Keratinocyte (primary cell): ENCODE data around the gene EVL. TPM values are rescaled to one million over a fixed set of nuclear protein-coding genes. Genes with fewer than 3 reads are reported as not detected.

Source experiments
- DNase-seq: peaks from one replicate; pipeline ENCODE4 v3.0.0-alpha.2; 2011; ENCODE audit warnings: low read depth, missing footprints, low spot score
- FAIRE-seq: peaks from 2 replicates; lab custom pipeline; 2011; peaks lifted over from hg19 to GRCh38; lab: Jason Lieb, UNC
- H2AFZ ChIP-seq: 2 replicates; pipeline ENCODE4 v1.6.0; 2012; ENCODE audit warnings: low read length, control low read depth, inconsistent platforms; ENCODE audit not compliant: control insufficient read depth
- H3K27ac ChIP-seq: 2 replicates; pipeline ENCODE4 v1.5.1; 2011; ENCODE audit warnings: low read length; ENCODE audit not compliant: control insufficient read depth, insufficient read depth
- H3K27me3 ChIP-seq: 3 replicates; pipeline ENCODE4 v1.6.0; 2011; ENCODE audit warnings: low read length; ENCODE audit not compliant: control insufficient read depth, insufficient read depth; ENCODE audit errors: extremely low read depth
- H3K36me3 ChIP-seq, 2 experiments: 2 replicates in 1 of 2; 3 replicates in 1 of 2; pipeline ENCODE4 v1.5.1; 2011; ENCODE audit warnings: low read length in 2 of 2, mild to moderate bottlenecking in 1 of 2; ENCODE audit not compliant: control insufficient read depth in 2 of 2, insufficient read depth in 2 of 2; ENCODE audit errors: extremely low read depth in 1 of 2
- H3K4me1 ChIP-seq: 3 replicates; pipeline ENCODE4 v1.5.1; 2011; ENCODE audit warnings: low read length; ENCODE audit not compliant: control insufficient read depth, insufficient read depth; ENCODE audit errors: extremely low read depth
- H3K4me2 ChIP-seq: 3 replicates; pipeline ENCODE4 v1.6.0; 2011; ENCODE audit warnings: low read depth, low read length; ENCODE audit not compliant: control insufficient read depth, insufficient read depth; ENCODE audit errors: extremely low read depth
- H3K4me3 ChIP-seq, 3 experiments: fragments of 200-600 bp in 1 of 3; sonication (generic) in 1 of 3; 2 replicates in 2 of 3; 3 replicates in 1 of 3; pipeline ENCODE4 v1.5.1; 2011 to 2016; ENCODE audit warnings: low read length in 3 of 3, mild to moderate bottlenecking in 3 of 3, control low read depth in 2 of 3, inconsistent platforms in 1 of 3, low read depth in 1 of 3, mixed read lengths in 1 of 3, mixed run types in 1 of 3, moderate library complexity in 1 of 3; ENCODE audit not compliant: control insufficient read depth in 2 of 3, insufficient read depth in 2 of 3; ENCODE audit errors: extremely low read depth in 1 of 3
- H3K79me2 ChIP-seq: 2 replicates; pipeline ENCODE4 v1.6.0; 2012; ENCODE audit warnings: low read length; ENCODE audit not compliant: control insufficient read depth, insufficient read depth
- H3K9ac ChIP-seq: 3 replicates; pipeline ENCODE4 v1.6.0; 2011; ENCODE audit warnings: low read length; ENCODE audit not compliant: control insufficient read depth, insufficient read depth; ENCODE audit errors: extremely low read depth
- H3K9me1 ChIP-seq: 3 replicates; pipeline ENCODE4 v1.6.0; 2011; ENCODE audit warnings: low read length; ENCODE audit not compliant: control insufficient read depth, insufficient read depth; ENCODE audit errors: extremely low read depth
- H3K9me3 ChIP-seq: 2 replicates; pipeline ENCODE4 v1.5.1; 2012; ENCODE audit warnings: low read depth, low read length; ENCODE audit not compliant: control insufficient read depth
- H4K20me1 ChIP-seq: 3 replicates; pipeline ENCODE4 v1.6.0; 2011; ENCODE audit warnings: low read length; ENCODE audit not compliant: control insufficient read depth, insufficient read depth; ENCODE audit errors: extremely low read depth
- EZH2 ChIP-seq: IDR thresholded peaks from one replicate; pipeline ENCODE4 v1.6.1; 2012; ENCODE audit warnings: inconsistent platforms, mild to moderate bottlenecking, low read length, moderate library complexity
- dilution Hi-C: fragments of 300-500 bp; cut with MboI; formaldehyde crosslinking; loops from one replicate; pipeline ENCODE4 v1.7.0; 2020; ENCODE audit warnings: low sequenced_read_pairs; ENCODE audit not compliant: extremely low pct_ligation_motif_present
- polyA plus RNA-seq, 5 experiments: library from polyadenylated mRNA; depleted of rRNA in 3 of 5; stranded (reverse) in 3 of 5; stranded (forward) in 1 of 5; unstranded in 1 of 5; fragments of >200 nt; gene quantifications; 1 replicate in 1 of 5; 2 replicates in 3 of 5; 3 replicates in 1 of 5; pipeline versions ENCODE4 v1.2.1 to v1.2.3, GENCODE V29; 2011 to 2012; ENCODE audit warnings: missing spikeins in 2 of 5, low read depth in 1 of 5, low replicate concordance in 1 of 5
- TF ChIP-seq, protein P1 (sequence below), 3 experiments: IDR thresholded peaks in 1 of 3; conservative IDR thresholded peaks in 1 of 3; optimal IDR thresholded peaks in 1 of 3; 2 replicates in 2 of 3; 3 replicates in 1 of 3; pipeline versions ENCODE3 to v1.5.1; 2011; ENCODE audit warnings: low read length in 3 of 3, mild to moderate bottlenecking in 3 of 3, moderate library complexity in 2 of 3, control low read depth in 1 of 3, inconsistent platforms in 1 of 3; ENCODE audit not compliant: insufficient read depth in 2 of 3; ENCODE audit errors: extremely low read depth in 1 of 3

The EVL gene
- polyA plus RNA-seq, 1 donor (not counting 4 experiments of a cell fraction or from before 2014, with no cell fraction given), result 12.0 TPM

DNA sequence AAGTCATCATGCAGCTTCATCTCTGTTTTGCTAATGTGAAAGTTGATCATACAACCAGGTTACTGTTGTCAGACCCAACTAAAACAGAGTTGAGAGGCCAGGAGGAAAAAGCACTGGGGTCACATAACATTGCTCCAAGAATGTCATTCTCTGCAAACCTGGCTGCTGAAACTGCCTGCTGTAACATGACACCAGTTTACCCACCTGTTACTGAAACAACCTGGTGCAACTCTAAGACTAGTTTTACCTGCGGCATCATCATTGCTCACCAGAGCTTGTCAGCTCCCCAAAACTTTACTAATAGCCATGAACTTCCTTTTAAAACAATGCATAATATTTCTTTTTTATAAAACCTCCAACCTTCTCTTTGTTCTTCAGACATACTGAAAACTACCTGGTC, 124.9 kb downstream of the EVL start:
- DNase-seq, result no peak
- FAIRE-seq, result no peak

DNA sequence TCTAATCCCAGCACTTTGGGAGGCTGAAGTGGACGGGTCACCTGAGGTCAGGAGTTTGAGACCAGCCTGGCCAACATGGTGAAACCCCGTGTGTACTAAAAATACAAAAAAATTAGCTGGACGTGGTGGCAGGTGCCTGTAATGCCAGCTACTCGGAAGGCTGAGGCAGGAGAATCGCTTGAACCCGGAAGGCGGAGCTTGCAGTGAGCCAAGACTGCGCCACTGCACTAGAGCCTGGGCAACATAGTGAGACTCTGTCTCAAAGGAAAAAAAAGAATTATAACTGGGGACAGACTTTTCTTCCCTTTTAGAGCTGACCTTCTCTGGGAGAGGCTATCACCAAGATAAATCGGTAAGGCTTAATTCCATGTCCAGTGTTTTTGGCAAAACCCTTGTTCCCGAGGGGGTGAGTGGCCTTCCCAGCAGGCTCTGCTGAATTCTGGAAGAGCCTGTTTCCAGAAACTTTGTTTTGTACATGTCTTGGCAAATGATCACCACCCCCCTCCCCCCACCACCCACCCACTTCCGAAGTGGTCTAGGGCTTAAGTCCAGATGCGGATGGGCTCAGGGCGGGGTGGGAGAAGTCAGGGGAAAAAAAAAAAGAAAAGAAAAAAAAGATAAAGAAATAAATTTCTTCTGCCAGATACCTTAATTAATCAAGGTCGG, 126.5 kb downstream of the EVL start:
- peaks cover 12% of the 10 kb centered on the region for H3K4me1 ChIP-seq
- no peaks in the 10 kb centered on the region for H3K9me1 ChIP-seq
- H3K27me3 ChIP-seq, result no peaks in the 10 kb centered on the region
- peak overlapping the region; percentile 87 for H3K4me2 ChIP-seq
- H2AFZ ChIP-seq, result peak overlapping the region; percentile 95
- DNase-seq (no peak), FAIRE-seq (no peak)
- H3K27ac ChIP-seq, result no peak overlapping the region
- H4K20me1 ChIP-seq, result no peaks in the 10 kb centered on the region
- peak overlapping the region; percentile 82 for H3K9ac ChIP-seq
- no peaks in the 10 kb centered on the region for H3K9me3 ChIP-seq
- H3K4me3 ChIP-seq, result no peak overlapping the region
- H3K36me3 ChIP-seq, result no peaks in the 10 kb centered on the region
- no peak for TF ChIP-seq EZH2
- TF ChIP-seq, protein P1, sequence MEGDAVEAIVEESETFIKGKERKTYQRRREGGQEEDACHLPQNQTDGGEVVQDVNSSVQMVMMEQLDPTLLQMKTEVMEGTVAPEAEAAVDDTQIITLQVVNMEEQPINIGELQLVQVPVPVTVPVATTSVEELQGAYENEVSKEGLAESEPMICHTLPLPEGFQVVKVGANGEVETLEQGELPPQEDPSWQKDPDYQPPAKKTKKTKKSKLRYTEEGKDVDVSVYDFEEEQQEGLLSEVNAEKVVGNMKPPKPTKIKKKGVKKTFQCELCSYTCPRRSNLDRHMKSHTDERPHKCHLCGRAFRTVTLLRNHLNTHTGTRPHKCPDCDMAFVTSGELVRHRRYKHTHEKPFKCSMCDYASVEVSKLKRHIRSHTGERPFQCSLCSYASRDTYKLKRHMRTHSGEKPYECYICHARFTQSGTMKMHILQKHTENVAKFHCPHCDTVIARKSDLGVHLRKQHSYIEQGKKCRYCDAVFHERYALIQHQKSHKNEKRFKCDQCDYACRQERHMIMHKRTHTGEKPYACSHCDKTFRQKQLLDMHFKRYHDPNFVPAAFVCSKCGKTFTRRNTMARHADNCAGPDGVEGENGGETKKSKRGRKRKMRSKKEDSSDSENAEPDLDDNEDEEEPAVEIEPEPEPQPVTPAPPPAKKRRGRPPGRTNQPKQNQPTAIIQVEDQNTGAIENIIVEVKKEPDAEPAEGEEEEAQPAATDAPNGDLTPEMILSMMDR (optimal IDR thresholded peaks at IDR 0.05 in 1 of 3, IDR thresholded peaks at IDR 0.05 in 1 of 3, conservative IDR thresholded peaks at IDR 0.05 in 1 of 3; ENCODE audit: extremely low read depth in 1 of 3, insufficient read depth in 2 of 3, low read length in 3 of 3), result no peak
- dilution Hi-C loops, result no loop called here
- H3K79me2 ChIP-seq, result no peaks in the 10 kb centered on the region

More for the DNA sequence above, 124.9 kb downstream of the EVL start:
- H3K36me3 ChIP-seq, result no peaks in the 10 kb centered on the region
- no peak overlapping the region for H3K27ac ChIP-seq
- no peaks in the 10 kb centered on the region for H3K79me2 ChIP-seq
- no peaks in the 10 kb centered on the region for H3K27me3 ChIP-seq
- no peaks in the 10 kb centered on the region for H3K9me1 ChIP-seq
- TF ChIP-seq EZH2, result no peak
- TF ChIP-seq, protein P1 (optimal IDR thresholded peaks at IDR 0.05 in 1 of 3, IDR thresholded peaks at IDR 0.05 in 1 of 3, conservative IDR thresholded peaks at IDR 0.05 in 1 of 3; ENCODE audit: extremely low read depth in 1 of 3, insufficient read depth in 2 of 3, low read length in 3 of 3), result no peak
- no peak overlapping the region for H3K9ac ChIP-seq
- peaks cover 12% of the 10 kb centered on the region for H3K4me1 ChIP-seq
- dilution Hi-C loops, result no loop called here
- H3K4me3 ChIP-seq, result no peak overlapping the region
- no peaks in the 10 kb centered on the region for H3K9me3 ChIP-seq
- no peak overlapping the region for H3K4me2 ChIP-seq
- H2AFZ ChIP-seq, result no peak overlapping the region
- no peaks in the 10 kb centered on the region for H4K20me1 ChIP-seq
